ENCODE measurements around the gene PLB1.

DNA sequence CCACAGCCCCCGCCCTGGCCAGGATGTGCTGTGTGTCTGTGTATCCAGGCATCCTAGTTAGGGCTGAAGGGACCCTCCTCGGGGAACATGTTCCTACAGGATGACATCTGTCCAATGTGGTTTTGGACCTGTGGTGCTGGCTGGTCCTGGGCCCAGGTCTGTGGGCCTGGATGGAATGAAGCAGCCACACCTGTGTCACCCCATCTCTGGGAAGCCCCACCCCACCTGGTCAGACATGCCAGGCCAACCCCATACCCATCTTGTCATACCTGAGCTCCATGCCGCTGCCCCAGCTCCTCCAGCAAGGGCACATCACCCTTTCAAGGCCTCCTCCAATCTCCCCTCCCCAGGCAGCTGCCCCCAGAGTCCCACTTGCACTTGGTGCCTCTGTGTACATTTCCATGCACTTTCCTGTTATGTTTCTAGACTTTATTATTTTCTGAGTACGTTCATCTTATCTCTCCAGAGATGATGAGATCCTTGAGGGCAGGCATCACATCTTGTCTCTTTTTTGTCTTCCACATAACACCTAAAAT is 24.1 kb upstream of the PLB1 start:
- TF ChIP-seq, protein P1, sequence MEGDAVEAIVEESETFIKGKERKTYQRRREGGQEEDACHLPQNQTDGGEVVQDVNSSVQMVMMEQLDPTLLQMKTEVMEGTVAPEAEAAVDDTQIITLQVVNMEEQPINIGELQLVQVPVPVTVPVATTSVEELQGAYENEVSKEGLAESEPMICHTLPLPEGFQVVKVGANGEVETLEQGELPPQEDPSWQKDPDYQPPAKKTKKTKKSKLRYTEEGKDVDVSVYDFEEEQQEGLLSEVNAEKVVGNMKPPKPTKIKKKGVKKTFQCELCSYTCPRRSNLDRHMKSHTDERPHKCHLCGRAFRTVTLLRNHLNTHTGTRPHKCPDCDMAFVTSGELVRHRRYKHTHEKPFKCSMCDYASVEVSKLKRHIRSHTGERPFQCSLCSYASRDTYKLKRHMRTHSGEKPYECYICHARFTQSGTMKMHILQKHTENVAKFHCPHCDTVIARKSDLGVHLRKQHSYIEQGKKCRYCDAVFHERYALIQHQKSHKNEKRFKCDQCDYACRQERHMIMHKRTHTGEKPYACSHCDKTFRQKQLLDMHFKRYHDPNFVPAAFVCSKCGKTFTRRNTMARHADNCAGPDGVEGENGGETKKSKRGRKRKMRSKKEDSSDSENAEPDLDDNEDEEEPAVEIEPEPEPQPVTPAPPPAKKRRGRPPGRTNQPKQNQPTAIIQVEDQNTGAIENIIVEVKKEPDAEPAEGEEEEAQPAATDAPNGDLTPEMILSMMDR (conservative IDR thresholded peaks at IDR 0.05; ENCODE audit: low read length), result no peak
- TF ChIP-seq EZH2phosphoT487 (IDR thresholded peaks at IDR 0.05; ENCODE audit: borderline replicate concordance, low read depth, low read length), result no peak
